Right lobe of liver (tissue), 6 donors: ENCODE data around the gene NCOA3. TPM values are rescaled to one million over a fixed set of nuclear protein-coding genes. Genes with fewer than 3 reads are reported as not detected.

ENCODE experiments used
- ATAC-seq, 4 donors: fragments of 200-7000 bp; cut with Tn5 transposase; one replicate each; pipeline ENCODE4 v1.9.1; 2020; ENCODE audit warnings: mild to moderate bottlenecking in 4 of 4, moderate library complexity in 4 of 4
- DNase-seq, 3 donors: peaks; one replicate each; pipeline ENCODE4 v3.0.0-alpha.2; 2020
- H3K27ac ChIP-seq, 3 donors: fragments of 200-600 bp; one replicate each; pipeline ENCODE4 v1.8.0; 2022
- H3K27me3 ChIP-seq, 2 donors: fragments of 200-600 bp; one replicate each; pipeline ENCODE4 v1.8.0; 2022
- H3K36me3 ChIP-seq, 4 donors: fragments of 200-600 bp; sonication (generic) in 1 of 4; one replicate each; pipeline versions ENCODE4 v1.5.1 to v1.8.0; 2017 to 2022; ENCODE audit warnings: control low read depth in 1 of 4
- H3K4me1 ChIP-seq, 4 donors: fragments of 200-600 bp; sonication (generic) in 1 of 4; one replicate each; pipeline versions ENCODE4 v1.5.1 to v1.8.0; 2017 to 2022; ENCODE audit warnings: control low read depth in 1 of 4
- H3K4me3 ChIP-seq, 3 donors: fragments of 200-600 bp; one replicate each; pipeline ENCODE4 v1.8.0; 2022
- H3K9me3 ChIP-seq, 4 donors: fragments of 200-600 bp; sonication (generic) in 1 of 4; one replicate each; pipeline versions ENCODE4 v1.5.1 to v1.8.0; 2017 to 2022; ENCODE audit warnings: control low read depth in 1 of 4
- POLR2A ChIP-seq: fragments of 450-650 bp; IDR thresholded peaks from one replicate; pipeline ENCODE4 v1.6.1; 2017; ENCODE audit warnings: antibody characterized with exemption, mild to moderate bottlenecking
- WGBS: methylation state at CpG from one replicate; pipeline ENCODE4 v1.1.6; 2018; ENCODE audit warnings: low coverage, low lambda C conversion rate; ENCODE audit not compliant: insufficient coverage; ENCODE audit errors: missing lambda C conversion rate; 5-methylcytosine and 5-hydroxymethylcytosine counted together
- intact Hi-C, 2 donors: fragments of 100-400 bp; cut with DNase I; formaldehyde crosslinking; loops; one replicate each; pipeline versions ENCODE4 v1.11.2 to v1.14.1; 2022
- total RNA-seq, 6 experiments: library from RNA; depleted of rRNA in 2 of 6; stranded (reverse); fragments of >200 nt in 2 of 6; fragmentation: NEBNext Ultra II Directional in 3 of 6; extraction: Animal tissue kit (Norgen Biotek cat#: 25700) in 3 of 6; gene quantifications; one replicate each; pipeline versions ENCODE4 v1.1.0 to v1.2.4, GENCODE V29; 2016 to 2023
- TF ChIP-seq, protein P1 (sequence below), 4 donors: fragments of 200-600 bp in 3 of 4; fragments of 450-650 bp in 1 of 4; IDR thresholded peaks; one replicate each; pipeline versions ENCODE4 v1.5.1 to v1.8.0; 2016 to 2022; ENCODE audit warnings: antibody characterized with exemption in 4 of 4, mild to moderate bottlenecking in 2 of 4
- donor health status: DM: no; HTN: yes; CAD: no.
- donor health status: DM: no; HTN: no; CAD: no.
- donor health status: DM: no; HTN: no; CAD: no.
- donor health status: DM: no; HTN: yes; CAD: no.
- donor health status: DM: no; HTN: yes; CAD: no.

NCOA3 gene
- total RNA-seq, 6 experiments from 2014 or later, result 11.2 to 15.1 (median 13.8) TPM

GRCh38 chr20:47597090-47597489, 95.4 kb downstream of the NCOA3 start:
- ATAC-seq, result no peak
- no peaks in the 10 kb centered on the region for H3K9me3 ChIP-seq
- intact Hi-C loops, result no loop called here
- H3K27ac ChIP-seq, result no peak overlapping the region
- no peak for DNase-seq
- H3K36me3 ChIP-seq, result no peaks in the 10 kb centered on the region
- TF ChIP-seq, protein P1, sequence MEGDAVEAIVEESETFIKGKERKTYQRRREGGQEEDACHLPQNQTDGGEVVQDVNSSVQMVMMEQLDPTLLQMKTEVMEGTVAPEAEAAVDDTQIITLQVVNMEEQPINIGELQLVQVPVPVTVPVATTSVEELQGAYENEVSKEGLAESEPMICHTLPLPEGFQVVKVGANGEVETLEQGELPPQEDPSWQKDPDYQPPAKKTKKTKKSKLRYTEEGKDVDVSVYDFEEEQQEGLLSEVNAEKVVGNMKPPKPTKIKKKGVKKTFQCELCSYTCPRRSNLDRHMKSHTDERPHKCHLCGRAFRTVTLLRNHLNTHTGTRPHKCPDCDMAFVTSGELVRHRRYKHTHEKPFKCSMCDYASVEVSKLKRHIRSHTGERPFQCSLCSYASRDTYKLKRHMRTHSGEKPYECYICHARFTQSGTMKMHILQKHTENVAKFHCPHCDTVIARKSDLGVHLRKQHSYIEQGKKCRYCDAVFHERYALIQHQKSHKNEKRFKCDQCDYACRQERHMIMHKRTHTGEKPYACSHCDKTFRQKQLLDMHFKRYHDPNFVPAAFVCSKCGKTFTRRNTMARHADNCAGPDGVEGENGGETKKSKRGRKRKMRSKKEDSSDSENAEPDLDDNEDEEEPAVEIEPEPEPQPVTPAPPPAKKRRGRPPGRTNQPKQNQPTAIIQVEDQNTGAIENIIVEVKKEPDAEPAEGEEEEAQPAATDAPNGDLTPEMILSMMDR (IDR thresholded peaks at IDR 0.05), result no peak
- TF ChIP-seq POLR2A, result no peak
- H3K4me3 ChIP-seq, result no peak overlapping the region
- peaks cover 0 to 17% (median 8%) of the 10 kb centered on the region in 4 donors for H3K4me1 ChIP-seq
- H3K27me3 ChIP-seq, result no peaks in the 10 kb centered on the region

DNA sequence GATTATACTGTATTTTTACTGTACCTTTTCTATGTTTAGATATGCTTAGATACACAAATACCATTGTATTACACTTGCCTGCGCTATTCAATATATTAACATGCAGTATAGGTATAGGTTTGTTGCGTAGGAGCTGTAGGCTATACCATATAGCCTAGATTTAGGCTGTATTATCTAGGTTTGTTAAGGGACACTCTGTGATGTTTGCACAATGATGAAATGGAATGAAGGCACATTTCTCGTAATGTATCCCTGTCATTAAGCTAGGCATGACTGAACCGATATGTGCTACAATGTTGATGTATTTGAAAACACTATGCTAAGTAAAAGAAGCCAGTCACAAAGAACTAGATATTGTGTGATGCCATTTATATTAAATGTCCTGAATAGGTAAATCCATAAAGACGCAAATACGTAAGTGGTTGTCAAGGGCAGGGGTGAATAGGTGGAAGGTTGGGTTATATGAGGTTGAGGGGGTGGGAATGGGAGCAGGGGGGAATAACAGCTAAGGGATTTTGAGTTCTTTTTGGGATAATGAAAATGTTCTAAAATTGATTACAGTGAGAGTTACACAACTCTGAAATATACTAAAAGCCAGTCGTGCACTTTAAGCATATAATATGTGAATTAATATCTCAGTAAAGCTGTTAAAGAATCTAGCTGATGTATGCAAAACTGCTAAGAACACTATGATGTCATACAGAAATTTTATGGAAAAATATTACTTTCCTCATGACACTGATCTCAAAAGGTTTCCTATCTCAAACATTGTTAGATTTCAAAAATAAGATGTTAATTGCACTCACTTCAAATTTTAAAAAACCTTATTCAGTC, 97.4 kb downstream of the NCOA3 start:
- ATAC-seq (no peak), DNase-seq (no peak)
- H3K4me1 ChIP-seq, result peaks cover 0 to 17% (median 8%) of the 10 kb centered on the region in 4 donors
- intact Hi-C loops, result no loop called here
- no peaks in the 10 kb centered on the region for H3K36me3 ChIP-seq
- H3K27me3 ChIP-seq, result no peaks in the 10 kb centered on the region
- no peaks in the 10 kb centered on the region for H3K9me3 ChIP-seq
- no peak overlapping the region for H3K4me3 ChIP-seq
- H3K27ac ChIP-seq, result no peak overlapping the region
- no peak for TF ChIP-seq POLR2A
- TF ChIP-seq, protein P1 (IDR thresholded peaks at IDR 0.05), result no peak
- WGBS, result 84% methylated on average over 7 of the region's 7 CpGs

GRCh38 chr20:47600967-47601547, 99.4 kb downstream of the NCOA3 start:
- no peak for TF ChIP-seq POLR2A
- TF ChIP-seq, protein P1 (IDR thresholded peaks at IDR 0.05), result no peak
- no peaks in the 10 kb centered on the region for H3K36me3 ChIP-seq
- intact Hi-C loops, result no loop called here
- 75% methylated on average over 9 of the region's 9 CpGs for WGBS
- no peak overlapping the region for H3K27ac ChIP-seq
- H3K9me3 ChIP-seq, result no peaks in the 10 kb centered on the region
- no peak for DNase-seq
- H3K4me3 ChIP-seq, result no peak overlapping the region
- ATAC-seq, result no peak
- peaks cover 0 to 20% (median 8%) of the 10 kb centered on the region in 4 donors for H3K4me1 ChIP-seq
- H3K27me3 ChIP-seq, result no peaks in the 10 kb centered on the region

DNA sequence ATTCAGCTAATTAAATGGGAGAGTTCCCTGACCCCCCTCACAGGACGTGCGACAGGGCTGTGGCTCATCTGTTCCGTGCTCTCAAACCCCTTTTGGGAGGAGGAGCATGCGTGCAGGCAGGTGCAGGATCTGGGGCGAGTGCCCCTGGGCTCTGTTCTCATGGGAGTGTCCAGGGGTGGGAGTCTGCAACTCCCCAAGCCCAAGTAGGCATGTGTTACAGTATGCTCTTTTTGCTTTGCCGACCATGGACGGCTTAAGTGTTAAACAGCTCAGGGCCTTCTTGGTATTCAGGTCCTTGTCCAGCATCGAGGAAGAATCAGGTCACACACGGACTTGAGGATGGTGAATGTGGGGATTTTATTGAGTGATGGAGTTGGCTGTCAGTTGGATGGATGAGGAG, 101.6 kb downstream of the NCOA3 start:
- Histone ChIP-seq H3K4me1 (peaks cover 0 to 13% (median 7%) of the 10 kb centered on the region in 4 donors), H3K4me3 (no peak overlapping the region), H3K9me3 (no peaks in the 10 kb centered on the region), H3K36me3 (no peaks in the 10 kb centered on the region), H3K27me3 (no peaks in the 10 kb centered on the region), H3K27ac (no peak overlapping the region)
- ATAC-seq (no peak), DNase-seq (no peak)
- WGBS, result 92% methylated on average over 9 of the region's 9 CpGs
- TF ChIP-seq, protein P1 (IDR thresholded peaks at IDR 0.05), result no peak
- no peak for TF ChIP-seq POLR2A
- intact Hi-C loops, result no loop called here
